GM10248 (cell line): ENCODE results near the gene METTL26.

Experiments
- CTCF ChIA-PET: fragments of 300-600 bp; sonication (Branson Sonifier 250); formaldehyde crosslinking; extraction: SDS; loops from one replicate; lab custom pipeline; 2021; ENCODE audit warnings: antibody characterized with exemption; lab: Yijun Ruan, JAX
- POLR2A ChIA-PET: fragments of 350-650 bp; sonication (Branson Sonifier 250); formaldehyde crosslinking; extraction: SDS; loops from one replicate; lab custom pipeline; 2020; ENCODE audit warnings: antibody characterized with exemption; lab: Yijun Ruan, JAX
- DNase-seq: peaks from one replicate; pipeline ENCODE4 v3.0.0; 2012; ENCODE audit errors: extremely low spot score
- TF ChIP-seq, protein P1 (sequence below): IDR thresholded peaks from 2 replicates; pipeline ENCODE4 v1.5.1; 2012; ENCODE audit warnings: mild to moderate bottlenecking, low read depth; ENCODE audit errors: extremely low read depth, missing control alignments, control extremely low read depth

The METTL26 gene

DNA sequence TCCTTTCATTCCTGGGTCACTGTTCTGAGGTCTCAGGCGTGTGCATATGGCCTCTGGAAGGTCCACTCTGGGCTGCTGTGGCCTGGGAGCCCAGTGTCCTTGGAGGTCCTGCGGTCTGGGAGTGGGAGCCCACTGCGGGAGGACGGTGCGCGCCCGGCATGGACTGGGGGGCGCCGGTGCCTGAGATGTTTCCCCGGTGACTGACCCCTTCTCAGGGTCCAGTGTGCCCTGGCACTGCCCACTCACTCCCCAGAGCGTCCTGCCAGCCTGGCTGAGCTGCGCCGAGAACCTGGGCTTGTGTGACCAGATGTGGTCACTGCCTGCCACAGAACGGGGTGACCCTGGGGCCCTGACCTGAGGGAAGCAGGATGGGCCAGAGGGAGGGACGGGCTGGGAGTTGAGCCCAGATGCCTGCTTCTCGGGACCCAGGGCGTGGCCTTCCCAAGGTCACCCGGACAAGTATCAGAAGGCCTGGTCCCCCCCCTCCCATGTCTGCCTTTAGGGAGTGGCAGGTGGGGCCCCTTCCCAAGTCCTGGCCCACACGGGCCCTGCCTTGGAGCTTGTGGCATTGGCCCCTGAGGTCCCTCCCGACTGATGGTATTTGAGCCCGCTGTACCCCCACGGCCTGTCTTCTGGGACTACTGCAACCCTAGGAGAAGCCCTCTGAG lies 38.2 kb upstream of the METTL26 start:
- ChIA-PET POLR2A (no interaction called here), CTCF (interaction anchor here (1.4 to 1.6 kb wide), 3 partner anchors 11 to 15 kb away, joined by 3 to 5 read pairs (median 3); no protein-coding TSS in a partner anchor)
- no peak for DNase-seq
- TF ChIP-seq, protein P1, sequence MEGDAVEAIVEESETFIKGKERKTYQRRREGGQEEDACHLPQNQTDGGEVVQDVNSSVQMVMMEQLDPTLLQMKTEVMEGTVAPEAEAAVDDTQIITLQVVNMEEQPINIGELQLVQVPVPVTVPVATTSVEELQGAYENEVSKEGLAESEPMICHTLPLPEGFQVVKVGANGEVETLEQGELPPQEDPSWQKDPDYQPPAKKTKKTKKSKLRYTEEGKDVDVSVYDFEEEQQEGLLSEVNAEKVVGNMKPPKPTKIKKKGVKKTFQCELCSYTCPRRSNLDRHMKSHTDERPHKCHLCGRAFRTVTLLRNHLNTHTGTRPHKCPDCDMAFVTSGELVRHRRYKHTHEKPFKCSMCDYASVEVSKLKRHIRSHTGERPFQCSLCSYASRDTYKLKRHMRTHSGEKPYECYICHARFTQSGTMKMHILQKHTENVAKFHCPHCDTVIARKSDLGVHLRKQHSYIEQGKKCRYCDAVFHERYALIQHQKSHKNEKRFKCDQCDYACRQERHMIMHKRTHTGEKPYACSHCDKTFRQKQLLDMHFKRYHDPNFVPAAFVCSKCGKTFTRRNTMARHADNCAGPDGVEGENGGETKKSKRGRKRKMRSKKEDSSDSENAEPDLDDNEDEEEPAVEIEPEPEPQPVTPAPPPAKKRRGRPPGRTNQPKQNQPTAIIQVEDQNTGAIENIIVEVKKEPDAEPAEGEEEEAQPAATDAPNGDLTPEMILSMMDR: no peak

DNA sequence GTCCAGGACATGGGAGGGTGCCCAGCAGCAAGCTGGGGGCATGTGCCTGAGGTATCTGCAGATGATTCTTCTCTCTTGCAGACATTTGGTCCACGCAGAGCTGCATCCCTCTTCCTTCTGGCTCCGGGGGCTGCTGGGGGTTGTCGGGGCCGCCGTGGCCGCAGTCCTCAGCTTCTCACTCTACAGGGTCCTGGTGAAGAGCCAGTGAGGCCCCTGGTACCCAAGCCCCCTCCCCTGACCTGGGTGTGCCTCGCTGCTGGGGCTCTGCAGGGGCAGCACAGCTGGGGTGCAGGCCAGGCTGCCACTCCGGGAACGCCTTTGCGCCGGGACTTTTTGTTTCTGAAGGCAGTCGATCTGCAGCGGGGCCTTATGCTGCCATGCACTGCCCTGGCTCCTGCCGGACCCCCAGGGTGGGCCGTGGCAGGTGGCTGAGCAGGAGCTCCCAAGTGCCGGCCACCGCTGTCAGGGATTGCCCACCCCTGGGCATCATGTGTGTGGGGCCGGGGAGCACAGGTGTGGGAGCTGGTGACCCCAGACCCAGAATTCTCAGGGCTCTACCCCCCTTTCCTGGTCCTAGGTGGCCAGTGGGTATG lies 37.4 kb upstream of the METTL26 start:
- TF ChIP-seq, protein P1: no peak
- CTCF ChIA-PET: no interaction called here
- DNase-seq: no peak
- POLR2A ChIA-PET: interaction anchor here (0.7 kb wide), 1 partner anchor 32 kb away, joined by 3 read pairs; the partner anchor contains the start of gene MCRIP2

DNA sequence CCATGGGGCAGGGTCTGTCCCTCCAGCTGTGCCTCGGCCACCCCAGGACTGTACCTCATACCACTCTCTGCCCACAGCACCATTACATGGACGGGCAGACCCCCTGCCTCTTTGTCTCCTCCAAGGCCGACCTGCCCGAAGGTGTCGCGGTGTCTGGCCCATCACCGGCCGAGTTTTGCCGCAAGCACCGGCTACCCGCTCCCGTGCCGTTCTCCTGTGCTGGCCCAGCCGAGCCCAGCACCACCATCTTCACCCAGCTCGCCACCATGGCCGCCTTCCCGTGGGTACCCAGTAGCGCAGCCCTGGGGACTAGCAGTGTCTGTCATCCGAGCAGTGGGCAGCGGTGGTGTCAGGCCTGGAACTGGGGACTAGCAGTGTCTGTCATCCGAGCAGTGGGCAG lies 36.7 kb upstream of the METTL26 start:
- TF ChIP-seq, protein P1: no peak
- CTCF ChIA-PET: no interaction called here
- POLR2A ChIA-PET: interaction anchor here (0.7 kb wide), 1 partner anchor 31 kb away, joined by 3 read pairs; the partner anchor contains the start of gene MCRIP2
- no peak for DNase-seq

DNA sequence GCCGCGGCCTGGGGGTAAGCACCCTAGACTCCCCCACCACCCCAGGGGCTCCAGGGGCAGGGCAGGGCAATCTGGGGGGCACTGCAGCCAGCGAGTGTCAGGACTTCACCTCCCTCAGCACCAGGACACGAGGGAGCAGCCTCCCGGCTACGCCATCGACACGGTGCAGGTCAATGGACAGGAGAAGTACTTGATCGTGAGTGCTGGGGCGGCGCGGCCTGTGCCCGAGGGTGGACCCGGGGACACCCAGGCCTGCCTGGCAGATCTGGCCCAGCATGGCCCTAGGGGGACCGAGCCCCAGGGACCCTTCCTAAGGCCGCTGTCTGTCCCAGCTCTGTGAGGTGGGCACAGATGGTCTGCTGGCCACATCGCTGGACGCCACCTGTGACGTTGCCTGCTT lies 36.3 kb upstream of the METTL26 start:
- no peak for DNase-seq
- TF ChIP-seq, protein P1: no peak
- CTCF ChIA-PET: no interaction called here
- POLR2A ChIA-PET: interaction anchor here (0.6 kb wide), 1 partner anchor 43 kb away, joined by 6 read pairs; no protein-coding TSS in a partner anchor

DNA sequence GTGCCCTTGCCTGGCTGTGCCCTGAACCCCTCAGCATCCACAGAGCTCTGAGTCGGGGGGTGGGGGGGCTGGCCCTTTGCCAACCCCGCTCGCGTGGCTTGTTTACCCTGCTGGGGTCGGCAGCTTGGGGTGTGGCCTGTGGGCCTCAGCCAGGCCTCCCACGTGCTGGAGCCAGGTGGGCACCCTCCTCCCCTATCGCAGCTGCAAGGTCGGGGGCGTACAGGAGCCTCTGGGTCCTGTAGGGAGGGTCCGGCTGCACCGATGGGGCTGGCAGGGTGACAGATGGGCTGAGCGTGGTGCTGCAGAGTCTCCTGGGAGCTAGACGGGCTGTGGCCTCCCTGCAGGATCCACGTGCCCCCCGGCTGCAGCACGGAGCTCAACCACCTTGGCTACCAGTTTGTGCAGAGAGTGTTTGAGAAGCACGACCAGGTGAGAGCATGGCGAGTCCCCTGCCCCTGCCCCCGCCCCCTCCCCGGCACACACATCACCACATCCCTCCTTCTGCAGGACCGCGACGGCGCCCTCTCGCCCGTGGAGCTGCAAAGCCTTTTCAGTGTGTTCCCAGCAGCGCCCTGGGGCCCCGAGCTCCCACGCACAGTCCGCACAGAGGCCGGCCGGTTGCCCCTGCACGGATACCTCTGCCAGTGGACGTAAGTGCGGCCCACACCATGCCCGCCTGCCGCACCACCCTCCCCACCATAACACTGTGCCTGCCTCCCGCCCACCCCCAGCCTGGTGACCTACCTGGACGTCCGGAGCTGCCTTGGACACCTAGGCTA lies 35.4 kb upstream of the METTL26 start:
- POLR2A ChIA-PET: interaction anchor here (0.6 kb wide), 2 partner anchors 42 to 1106 kb away, joined by 3 to 6 read pairs; no protein-coding TSS in a partner anchor
- DNase-seq: no peak
- CTCF ChIA-PET: no interaction called here
- TF ChIP-seq, protein P1: no peak
